Measurements from ENCODE around the gene DMAC2L. TPM values are rescaled to one million over a fixed set of nuclear protein-coding genes. Genes with fewer than 3 reads are reported as not detected.

DMAC2L gene
- total RNA-seq, 1 donor from 2014 or later: 13.9 TPM

- Mint-ChIP-seq H3K4me1 (ENCODE audit: unreplicated experiment) (peaks cover 12% of the 10 kb centered on the region), H3K4me3 (no peak overlapping the region), H3K27ac (no peak overlapping the region), H3K9me3 (no peaks in the 10 kb centered on the region), H3K27me3 (no peaks in the 10 kb centered on the region), H3K36me3 (peaks cover 17% of the 10 kb centered on the region)
- no peak for DNase-seq (ENCODE audit: extremely low spot score, unreplicated experiment)
- TF ChIP-seq CTCF (conservative IDR thresholded peaks at IDR 0.05): peak; percentile 82
These were observed 6.0 kb downstream of the DMAC2L start for GRCh38 chr14:50318031-50318626.

- no peak overlapping the region for H3K27ac Mint-ChIP-seq
- TF ChIP-seq CTCF (conservative IDR thresholded peaks at IDR 0.05): no peak
- no peaks in the 10 kb centered on the region for H3K9me3 Mint-ChIP-seq
- H3K36me3 Mint-ChIP-seq: peaks cover 16% of the 10 kb centered on the region
- no peak overlapping the region for H3K4me3 Mint-ChIP-seq
- no peak for DNase-seq (ENCODE audit: extremely low spot score, unreplicated experiment)
- peaks cover 12% of the 10 kb centered on the region for H3K4me1 Mint-ChIP-seq (ENCODE audit: unreplicated experiment)
- no peaks in the 10 kb centered on the region for H3K27me3 Mint-ChIP-seq
These were observed 7.2 kb downstream of the DMAC2L start for GRCh38 chr14:50319293-50319692.

DNA sequence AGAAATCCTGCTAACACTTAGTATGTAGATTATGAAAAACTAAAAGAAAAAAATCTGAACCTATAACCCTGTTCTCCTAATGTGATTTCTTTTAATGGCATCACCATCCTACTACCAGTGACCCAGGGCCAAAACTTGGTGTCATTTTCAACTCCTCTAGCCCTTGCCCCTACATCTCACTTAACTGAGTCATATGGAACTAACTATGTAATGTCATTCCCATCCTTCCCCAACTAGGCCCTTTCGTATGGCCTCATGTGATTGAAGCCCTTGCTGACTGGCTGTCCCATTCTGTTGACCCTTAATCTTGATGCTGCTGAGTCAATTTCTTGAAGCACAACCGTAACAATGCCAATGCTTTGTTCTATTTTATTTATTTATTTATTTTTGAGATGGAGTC is 7.6 kb downstream of the DMAC2L start:
- no peak overlapping the region for H3K27ac Mint-ChIP-seq
- H3K4me3 Mint-ChIP-seq: no peak overlapping the region
- no peaks in the 10 kb centered on the region for H3K9me3 Mint-ChIP-seq
- peaks cover 12% of the 10 kb centered on the region for H3K4me1 Mint-ChIP-seq (ENCODE audit: unreplicated experiment)
- no peak for DNase-seq (ENCODE audit: extremely low spot score, unreplicated experiment)
- H3K27me3 Mint-ChIP-seq: no peaks in the 10 kb centered on the region
- no peak for TF ChIP-seq CTCF (conservative IDR thresholded peaks at IDR 0.05)
- H3K36me3 Mint-ChIP-seq: peaks cover 13% of the 10 kb centered on the region

DNA sequence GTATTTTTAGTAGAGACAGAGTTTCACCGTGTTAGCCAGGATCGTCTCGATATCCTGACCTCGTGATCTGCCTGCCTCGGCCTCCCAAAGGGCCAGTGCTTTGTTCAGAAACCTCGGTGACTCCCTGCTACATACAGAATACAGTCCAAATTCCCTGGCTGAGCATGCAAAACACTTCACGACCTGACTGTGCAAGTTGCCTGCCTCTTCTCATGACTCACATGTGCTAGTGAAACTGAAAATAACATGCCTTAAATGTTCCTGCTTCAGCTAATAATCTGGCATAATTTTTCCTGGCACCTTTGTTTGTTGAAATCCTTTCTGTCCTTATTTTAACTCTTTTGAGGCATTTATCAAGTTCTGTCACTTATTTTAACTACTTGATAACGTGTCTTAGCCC is 8.2 kb downstream of the DMAC2L start:
- no peak for TF ChIP-seq CTCF (conservative IDR thresholded peaks at IDR 0.05)
- DNase-seq (ENCODE audit: extremely low spot score, unreplicated experiment): no peak
- Mint-ChIP-seq H3K9me3 (no peaks in the 10 kb centered on the region), H3K4me3 (no peak overlapping the region), H3K27ac (no peak overlapping the region), H3K27me3 (no peaks in the 10 kb centered on the region), H3K4me1 (ENCODE audit: unreplicated experiment) (peaks cover 12% of the 10 kb centered on the region), H3K36me3 (peaks cover 13% of the 10 kb centered on the region)

DNA sequence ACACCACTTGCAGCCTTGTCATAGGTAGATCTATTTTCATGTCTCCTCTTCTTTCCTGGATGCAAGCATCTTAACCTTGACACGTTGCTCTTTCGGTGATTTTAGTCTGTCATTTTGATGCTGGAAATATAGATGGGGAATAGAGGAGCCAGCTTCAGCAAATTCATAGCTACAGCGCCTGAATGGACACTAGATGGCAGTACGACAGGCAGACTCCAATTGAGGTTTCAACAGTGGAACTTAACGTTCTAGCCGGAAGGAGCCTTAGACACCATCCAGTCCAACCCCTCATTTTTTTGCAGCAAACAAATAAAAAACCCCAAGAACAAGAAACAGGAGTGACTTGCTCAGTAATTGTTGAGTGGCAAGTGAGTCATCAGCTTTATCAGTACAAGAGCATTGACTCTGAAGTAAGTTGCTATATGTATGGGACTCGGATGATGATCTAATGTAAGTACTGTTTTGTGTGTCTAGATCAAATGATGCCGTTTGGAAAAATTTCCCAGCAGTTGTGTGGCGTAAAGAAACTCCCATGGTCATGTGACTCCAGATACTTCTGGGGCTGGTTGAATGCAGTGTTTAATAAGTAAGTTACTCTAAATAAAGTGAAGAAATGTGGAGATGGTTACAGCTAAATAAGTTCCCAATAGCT is 9.0 kb downstream of the DMAC2L start:
- no peak overlapping the region for H3K27ac Mint-ChIP-seq
- no peak overlapping the region for H3K4me3 Mint-ChIP-seq
- peaks cover 12% of the 10 kb centered on the region for H3K36me3 Mint-ChIP-seq
- peak; percentile 91 for TF ChIP-seq CTCF (conservative IDR thresholded peaks at IDR 0.05)
- no peaks in the 10 kb centered on the region for H3K27me3 Mint-ChIP-seq
- DNase-seq (ENCODE audit: extremely low spot score, unreplicated experiment): no peak
- peaks cover 12% of the 10 kb centered on the region for H3K4me1 Mint-ChIP-seq (ENCODE audit: unreplicated experiment)
- H3K9me3 Mint-ChIP-seq: no peaks in the 10 kb centered on the region

All from type B pancreatic cell (in vitro differentiated cells).